OCI-LY7 (cell line): ENCODE results near the gene TAS2R38. TPM values are rescaled to one million over a fixed set of nuclear protein-coding genes. Genes with fewer than 3 reads are reported as not detected.

Source experiments
- BruUV-seq: library from RNA; stranded (reverse); fragments of 400-500 nt; replicated peaks from 2 replicates; lab custom pipeline; 2021; lab: Mats Ljungman, UMichigan
- CTCF ChIA-PET: fragments of 300-600 bp; sonication (Branson Sonifier 250); formaldehyde crosslinking; loops from one replicate; lab custom pipeline; 2022; ENCODE audit warnings: antibody characterized with exemption; ENCODE audit not compliant: unreplicated experiment; lab: Charles Lee
- POLR2A ChIA-PET: fragments of 300-600 bp; sonication (Branson Sonifier 250); formaldehyde crosslinking; loops from one replicate; lab custom pipeline; 2022; ENCODE audit warnings: antibody characterized with exemption; lab: Charles Lee
- DNase-seq: peaks from one replicate; pipeline ENCODE4 v3.0.0-alpha.2; 2015; ENCODE audit warnings: low spot score
- H2AFZ ChIP-seq: fragments of 200-600 bp; sonication (generic), shearing (Covaris generic); 2 replicates; pipeline ENCODE4 v1.6.1; 2014; ENCODE audit warnings: mild to moderate bottlenecking, antibody characterized with exemption, low read length, moderate library complexity
- H3K27ac ChIP-seq: fragments of 200-600 bp; sonication (generic); 2 replicates; pipeline ENCODE4 v1.5.1; 2014; ENCODE audit warnings: mixed run types, low read depth, mild to moderate bottlenecking, moderate library complexity, low read length, inconsistent platforms; ENCODE audit not compliant: poor library complexity, severe bottlenecking
- H3K36me3 ChIP-seq: fragments of 200-600 bp; sonication (generic); 2 replicates; pipeline ENCODE4 v1.6.1; 2014; ENCODE audit warnings: mild to moderate bottlenecking, antibody characterized with exemption, low read length, moderate library complexity, mixed read lengths; ENCODE audit not compliant: insufficient read depth
- H3K4me1 ChIP-seq: fragments of 200-600 bp; sonication (generic); 2 replicates; pipeline ENCODE4 v1.5.1; 2014; ENCODE audit warnings: mild to moderate bottlenecking, low read length; ENCODE audit not compliant: insufficient read depth, poor library complexity, severe bottlenecking
- H3K4me2 ChIP-seq: fragments of 200-600 bp; sonication (generic); 2 replicates; pipeline ENCODE4 v1.6.1; 2014; ENCODE audit warnings: mild to moderate bottlenecking, low read length
- H3K4me3 ChIP-seq: fragments of 200-600 bp; sonication (generic); 2 replicates; pipeline ENCODE4 v1.5.1; 2014; ENCODE audit warnings: mild to moderate bottlenecking, low read depth, low read length; ENCODE audit not compliant: poor library complexity, severe bottlenecking
- H3K79me2 ChIP-seq: fragments of 200-600 bp; sonication (generic); 2 replicates; pipeline ENCODE4 v1.6.1; 2016; ENCODE audit warnings: low read depth, mild to moderate bottlenecking, low read length, moderate library complexity, mixed read lengths; ENCODE audit not compliant: insufficient read depth
- H3K9me2 ChIP-seq: fragments of 200-600 bp; sonication (generic); 2 replicates; pipeline ENCODE4 v1.6.1; 2016; ENCODE audit warnings: mild to moderate bottlenecking, low read length, mixed read lengths; ENCODE audit not compliant: insufficient read depth
- H3K9me3 ChIP-seq: fragments of 200-600 bp; sonication (generic); 2 replicates; pipeline ENCODE4 v1.6.1; 2014; ENCODE audit warnings: mild to moderate bottlenecking, mixed run types, low read length, mixed read lengths
- H4K20me1 ChIP-seq: fragments of 200-600 bp; sonication (generic); 2 replicates; pipeline ENCODE4 v1.6.1; 2014; ENCODE audit warnings: mild to moderate bottlenecking, antibody characterized with exemption, low read length, moderate library complexity, mixed read lengths; ENCODE audit not compliant: insufficient read depth
- CTCF ChIP-seq: fragments of 200-600 bp; sonication (generic); conservative IDR thresholded peaks from 2 replicates; pipeline ENCODE4 v1.5.1; 2014; ENCODE audit warnings: mild to moderate bottlenecking, antibody characterized with exemption, low read length, moderate library complexity, mixed read lengths
- EZH2phosphoT487 ChIP-seq: fragments of 200-600 bp; sonication (generic); IDR thresholded peaks from 2 replicates; pipeline ENCODE4 v1.6.1; 2018; ENCODE audit warnings: low read depth, borderline replicate concordance, mild to moderate bottlenecking, mixed run types, antibody characterized with exemption, low read length, moderate library complexity, mixed read lengths
- intact Hi-C: fragments of 100-400 bp; cut with micrococcal nuclease; formaldehyde crosslinking; loops from one replicate; pipeline ENCODE4 v1.10.0; 2022; ENCODE audit not compliant: unreplicated experiment
- total RNA-seq, 2 experiments: library from RNA; depleted of rRNA in 1 of 2; stranded (reverse); fragments of >200 nt in 1 of 2; shearing (Covaris generic) in 1 of 2; gene quantifications; 2 replicates each; pipeline ENCODE4 v1.2.3, GENCODE V29; 2014 to 2022

TAS2R38 gene
- total RNA-seq, 2 experiments from 2014 or later = not detected

- ChIA-PET POLR2A (no interaction called here), CTCF (no interaction called here)
- Histone ChIP-seq H3K4me1 (no peaks in the 10 kb centered on the region), H3K4me3 (no peak overlapping the region), H3K27ac (no peak overlapping the region), H3K4me2 (no peak overlapping the region), H3K9me3 (no peaks in the 10 kb centered on the region), H4K20me1 (no peaks in the 10 kb centered on the region), H3K79me2 (no peaks in the 10 kb centered on the region), H3K9me2 (no peaks in the 10 kb centered on the region), H2AFZ (no peak overlapping the region), H3K36me3 (no peaks in the 10 kb centered on the region)
- intact Hi-C loops = no loop called here
- BruUV-seq = no TSS peak
- TF ChIP-seq CTCF (no peak), EZH2phosphoT487 (no peak)
- no peak for DNase-seq
These were observed 45.3 kb downstream of the TAS2R38 start for GRCh38 chr7:141928146-141928844.

Other genes starting within 250 kb of the TAS2R38 start
- gene SSBP1, start 235.4 kb downstream of the TAS2R38 start, total RNA-seq (2014; rRNA removed; shearing (Covaris generic)) = 177 and 235 TPM in 2 replicates
- 157 and 178 TPM in 2 replicates for gene SSBP1, start 235.4 kb downstream of the TAS2R38 start, total RNA-seq (2022)
- 2.5 and 3.8 TPM in 2 replicates for gene TAS2R3, start 209.7 kb downstream of the TAS2R38 start, total RNA-seq (2014; rRNA removed; shearing (Covaris generic))
- 1.5 and 2.4 TPM in 2 replicates for gene TAS2R3, start 209.7 kb downstream of the TAS2R38 start, total RNA-seq (2022)
- gene TAS2R4, start 197.1 kb downstream of the TAS2R38 start, total RNA-seq (2014; rRNA removed; shearing (Covaris generic)) = 1.6 and 2.4 TPM in 2 replicates
- gene TAS2R4, start 197.1 kb downstream of the TAS2R38 start, total RNA-seq (2022) = 1.2 and 1.8 TPM in 2 replicates
- gene TAS2R5, start 183.6 kb downstream of the TAS2R38 start, total RNA-seq (2014; rRNA removed; shearing (Covaris generic)) = 1.6 and 2.2 TPM in 2 replicates
- gene TAS2R5, start 183.6 kb downstream of the TAS2R38 start, total RNA-seq (2022) = 1.3 and 1.8 TPM in 2 replicates
- gene PRSS37, start 132.3 kb downstream of the TAS2R38 start, total RNA-seq (2014; rRNA removed; shearing (Covaris generic)) = not detected in 2 replicates
- gene PRSS37, start 132.3 kb downstream of the TAS2R38 start, total RNA-seq (2022) = not detected in 2 replicates
- gene OR9A4, start 57.4 kb downstream of the TAS2R38 start, total RNA-seq (2014; rRNA removed; shearing (Covaris generic)) = 0.06 TPM in 1 of 2 replicates, not detected in the other
- gene OR9A4, start 57.4 kb downstream of the TAS2R38 start, total RNA-seq (2022) = not detected in 2 replicates
- gene CLEC5A, start 26.8 kb downstream of the TAS2R38 start, total RNA-seq (2014; rRNA removed; shearing (Covaris generic)) = not detected in 2 replicates
- not detected in 2 replicates for gene CLEC5A, start 26.8 kb downstream of the TAS2R38 start, total RNA-seq (2022)
- gene MGAM, start 22.1 kb upstream of the TAS2R38 start, total RNA-seq (2014; rRNA removed; shearing (Covaris generic)) = 0.03 and 0.05 TPM in 2 replicates
- not detected in 2 replicates for gene MGAM, start 22.1 kb upstream of the TAS2R38 start, total RNA-seq (2022)
- gene MGAM2, start 137.9 kb upstream of the TAS2R38 start, total RNA-seq (2014; rRNA removed; shearing (Covaris generic)) = not detected in 2 replicates
- gene MGAM2, start 137.9 kb upstream of the TAS2R38 start, total RNA-seq (2022) = not detected in 2 replicates